Glutamatergic neuron (in vitro differentiated cells): ENCODE data around the gene TEX19. TPM values are rescaled to one million over a fixed set of nuclear protein-coding genes. Genes with fewer than 3 reads are reported as not detected.
"Not testable (repeated sequence)": the region's sequence is repeated elsewhere in the genome, so short reads cannot be mapped to it uniquely, and the experiment has no call there.

Experiments
- DNase-seq: peaks from one replicate; pipeline ENCODE4 v3.0.0; 2022
- H3K27ac Mint-ChIP-seq: one replicate; pipeline ENCODE4 v1.8.0; 2020; ENCODE audit warnings: mild to moderate bottlenecking, mixed read lengths, inconsistent platforms; ENCODE audit not compliant: unreplicated experiment
- H3K27me3 Mint-ChIP-seq: one replicate; pipeline ENCODE4 v1.8.0; 2020; ENCODE audit warnings: mild to moderate bottlenecking, moderate library complexity, mixed read lengths, inconsistent platforms; ENCODE audit not compliant: unreplicated experiment
- H3K36me3 Mint-ChIP-seq: one replicate; pipeline ENCODE4 v1.8.0; 2020; ENCODE audit warnings: mild to moderate bottlenecking, mixed read lengths, inconsistent platforms; ENCODE audit not compliant: unreplicated experiment
- H3K4me1 Mint-ChIP-seq: one replicate; pipeline ENCODE4 v1.8.0; 2020; ENCODE audit warnings: mild to moderate bottlenecking, low read depth, mixed read lengths, inconsistent platforms; ENCODE audit not compliant: unreplicated experiment
- H3K4me3 Mint-ChIP-seq: one replicate; pipeline ENCODE4 v1.8.0; 2020; ENCODE audit warnings: mild to moderate bottlenecking, mixed read lengths, inconsistent platforms; ENCODE audit not compliant: unreplicated experiment
- H3K9me3 Mint-ChIP-seq: one replicate; pipeline ENCODE4 v1.8.0; 2020; ENCODE audit warnings: mild to moderate bottlenecking, moderate library complexity, mixed read lengths, inconsistent platforms; ENCODE audit not compliant: unreplicated experiment
- CTCF ChIP-seq: fragments of 200-600 bp; sonication (generic); IDR thresholded peaks from one replicate; pipeline ENCODE4 v1.5.0; 2021; ENCODE audit not compliant: partially characterized antibody, unreplicated experiment
- total RNA-seq: library from RNA; stranded (reverse); fragmentation: NEBNext Ultra II Directional; extraction: Animal tissue kit (Norgen Biotek cat#: 25700); gene quantifications from one replicate; pipeline ENCODE4 v1.2.1, GENCODE V29; 2021; ENCODE audit not compliant: unreplicated experiment

Gene TEX19
- total RNA-seq, 1 donor from 2014 or later = not detected

DNA sequence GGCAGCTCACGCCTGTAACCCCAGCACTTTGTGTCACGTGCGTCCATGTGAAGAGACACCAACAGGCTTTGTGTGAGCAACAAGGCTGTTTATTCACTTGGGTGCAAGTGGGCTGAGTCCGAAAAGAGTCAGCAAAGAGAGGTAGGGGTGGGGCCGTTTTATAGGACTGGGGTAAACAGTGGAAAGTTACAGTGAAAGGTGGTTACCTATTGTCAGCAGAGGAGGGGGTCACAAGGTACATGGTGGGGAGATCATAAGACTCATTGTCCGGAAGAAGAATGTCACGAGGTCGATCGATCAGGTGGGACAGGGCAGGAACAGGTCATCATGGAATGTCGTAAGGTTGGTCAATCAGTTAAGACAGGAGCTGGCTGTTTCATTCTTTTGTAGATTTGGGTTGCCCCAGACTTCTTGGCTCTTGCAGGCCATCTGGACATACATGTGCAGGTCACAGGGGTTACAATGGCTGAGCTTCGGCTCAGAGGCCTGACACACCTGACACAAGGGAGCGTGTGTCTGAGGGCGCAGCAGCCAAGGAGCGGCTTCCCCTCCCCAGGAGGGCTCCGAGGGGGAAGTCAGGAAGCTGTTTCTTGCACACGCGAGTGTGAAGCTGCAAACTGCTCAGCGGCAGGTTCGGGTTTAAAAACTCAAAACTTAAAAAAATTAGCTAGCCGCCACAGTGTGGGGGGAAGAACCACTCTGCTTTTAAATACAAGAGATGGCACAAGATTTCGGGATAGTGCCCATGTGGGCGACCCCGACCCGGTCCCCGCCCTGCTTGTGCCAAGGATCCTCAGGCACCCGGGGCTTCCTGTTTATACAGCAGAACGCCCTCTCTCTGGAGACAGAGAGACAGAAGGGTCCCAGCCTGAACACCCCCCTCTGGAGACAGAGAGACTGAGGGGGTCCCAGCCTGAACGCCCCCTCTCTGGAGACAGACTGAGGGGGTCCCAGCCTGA is 12.4 kb upstream of the TEX19 start:
- Mint-ChIP-seq H3K27ac (no peak overlapping the region), H3K4me1 (no peaks in the 10 kb centered on the region), H3K36me3 (no peaks in the 10 kb centered on the region), H3K4me3 (no peak overlapping the region), H3K9me3 (no peaks in the 10 kb centered on the region), H3K27me3 (peaks cover 2% of the 10 kb centered on the region)
- TF ChIP-seq CTCF = no peak
- no peak for DNase-seq

DNA sequence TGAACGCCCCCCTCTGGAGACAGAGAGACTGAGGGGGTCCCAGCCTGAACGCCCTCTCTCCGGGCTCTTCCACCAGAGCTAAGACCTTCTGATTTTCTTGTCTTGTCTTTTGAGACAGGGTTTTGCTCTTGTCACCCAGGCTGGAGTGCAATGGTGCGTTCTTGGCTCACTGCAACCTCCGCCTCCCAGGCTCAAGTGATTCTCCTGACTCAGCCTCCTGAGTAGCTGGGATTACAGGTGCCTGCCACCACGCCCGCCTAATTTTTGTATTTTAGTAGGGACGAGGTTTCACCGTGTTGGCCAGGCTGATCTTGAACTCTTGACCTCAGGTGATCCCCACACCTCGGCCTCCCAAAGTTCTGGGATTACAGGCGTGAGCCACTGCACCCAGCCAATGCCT is 11.1 kb upstream of the TEX19 start:
- H3K4me3 Mint-ChIP-seq, H3K4me1 Mint-ChIP-seq, H3K36me3 Mint-ChIP-seq, H3K27me3 Mint-ChIP-seq, DNase-seq, H3K27ac Mint-ChIP-seq, H3K9me3 Mint-ChIP-seq: not testable (repeated sequence)

- no peaks in the 10 kb centered on the region for H3K4me1 Mint-ChIP-seq
- no peak overlapping the region for H3K4me3 Mint-ChIP-seq
- no peak for TF ChIP-seq CTCF
- H3K27ac Mint-ChIP-seq = no peak overlapping the region
- H3K27me3 Mint-ChIP-seq = peaks cover 2% of the 10 kb centered on the region
- DNase-seq = no peak
- no peaks in the 10 kb centered on the region for H3K9me3 Mint-ChIP-seq
- no peaks in the 10 kb centered on the region for H3K36me3 Mint-ChIP-seq
Measured at GRCh38 chr17:82348434-82348833, 10.6 kb upstream of the TEX19 start.

DNA sequence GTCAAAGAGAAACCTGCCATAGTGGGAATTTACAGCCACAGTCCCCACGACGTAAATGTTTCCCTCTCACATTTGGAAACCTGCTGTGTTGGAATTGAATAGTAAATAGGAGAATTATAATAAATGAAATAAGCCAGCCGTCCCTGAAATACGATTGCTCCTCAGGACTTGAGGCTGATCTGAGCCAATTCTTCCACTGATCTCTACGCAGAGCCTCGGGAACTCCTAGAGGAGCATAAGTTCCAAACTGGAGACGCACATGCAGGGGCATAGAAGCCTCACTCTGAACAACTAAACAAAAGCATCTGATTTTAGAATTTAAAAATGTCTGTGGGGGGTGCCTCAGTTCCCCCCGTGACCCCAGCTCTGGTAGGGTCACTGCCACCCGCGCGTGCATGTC is 10.2 kb upstream of the TEX19 start:
- Mint-ChIP-seq H3K4me1 (no peaks in the 10 kb centered on the region), H3K4me3 (no peak overlapping the region), H3K27me3 (peaks cover 2% of the 10 kb centered on the region), H3K9me3 (no peaks in the 10 kb centered on the region), H3K27ac (no peak overlapping the region), H3K36me3 (no peaks in the 10 kb centered on the region)
- no peak for TF ChIP-seq CTCF
- no peak for DNase-seq

DNA sequence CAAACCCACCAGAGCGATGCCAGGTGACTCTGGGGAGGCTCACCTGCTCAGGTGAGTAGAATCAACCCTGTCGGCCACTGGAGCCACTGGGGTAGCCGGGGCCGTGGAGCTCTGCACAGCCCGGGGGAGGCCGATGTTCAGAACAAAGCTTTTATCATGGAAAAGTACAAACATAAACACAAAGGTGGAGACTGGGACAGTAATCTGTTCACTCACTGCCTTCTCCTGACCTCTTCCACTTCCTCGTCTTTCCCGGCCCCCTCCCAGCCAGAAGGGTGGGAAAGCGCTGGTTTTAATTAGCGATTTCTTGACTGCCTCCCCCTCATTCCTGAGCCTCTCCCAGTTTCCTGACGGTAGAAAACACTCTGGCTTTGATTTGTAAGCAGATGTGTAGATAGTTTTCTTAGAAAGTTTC is 9.8 kb upstream of the TEX19 start:
- no peak overlapping the region for H3K4me3 Mint-ChIP-seq
- peaks cover 2% of the 10 kb centered on the region for H3K27me3 Mint-ChIP-seq
- no peaks in the 10 kb centered on the region for H3K9me3 Mint-ChIP-seq
- no peak for DNase-seq
- H3K27ac Mint-ChIP-seq = peak overlapping the region; percentile 12
- no peaks in the 10 kb centered on the region for H3K4me1 Mint-ChIP-seq
- TF ChIP-seq CTCF = peak; percentile 14
- no peaks in the 10 kb centered on the region for H3K36me3 Mint-ChIP-seq
